OCI-LY7 (cell line): Measurements from ENCODE around the gene FHOD3. TPM values are rescaled to one million over a fixed set of nuclear protein-coding genes. Genes with fewer than 3 reads are reported as not detected.

ENCODE experiments used
- Bru-seq: library from RNA; stranded (reverse); fragments of 400-500 nt; gene quantifications from one replicate; lab custom pipeline; 2021; lab: Mats Ljungman, UMichigan
- BruChase-seq, 2 experiments: library from RNA; stranded (reverse); fragments of 400-500 nt; gene quantifications; one replicate each; lab custom pipeline; 2021; lab: Mats Ljungman, UMichigan
- BruUV-seq: library from RNA; stranded (reverse); fragments of 400-500 nt; replicated peaks from 2 replicates; lab custom pipeline; 2021; lab: Mats Ljungman, UMichigan
- CTCF ChIA-PET: fragments of 300-600 bp; sonication (Branson Sonifier 250); formaldehyde crosslinking; loops from one replicate; lab custom pipeline; 2022; ENCODE audit warnings: antibody characterized with exemption; ENCODE audit not compliant: unreplicated experiment; lab: Charles Lee
- POLR2A ChIA-PET: fragments of 300-600 bp; sonication (Branson Sonifier 250); formaldehyde crosslinking; loops from one replicate; lab custom pipeline; 2022; ENCODE audit warnings: antibody characterized with exemption; lab: Charles Lee
- DNase-seq: peaks from one replicate; pipeline ENCODE4 v3.0.0-alpha.2; 2015; ENCODE audit warnings: low spot score
- H2AFZ ChIP-seq: fragments of 200-600 bp; sonication (generic), shearing (Covaris generic); 2 replicates; pipeline ENCODE4 v1.6.1; 2014; ENCODE audit warnings: mild to moderate bottlenecking, antibody characterized with exemption, low read length, moderate library complexity
- H3K27ac ChIP-seq: fragments of 200-600 bp; sonication (generic); 2 replicates; pipeline ENCODE4 v1.5.1; 2014; ENCODE audit warnings: mixed run types, low read depth, mild to moderate bottlenecking, moderate library complexity, low read length, inconsistent platforms; ENCODE audit not compliant: poor library complexity, severe bottlenecking
- H3K36me3 ChIP-seq: fragments of 200-600 bp; sonication (generic); 2 replicates; pipeline ENCODE4 v1.6.1; 2014; ENCODE audit warnings: mild to moderate bottlenecking, antibody characterized with exemption, low read length, moderate library complexity, mixed read lengths; ENCODE audit not compliant: insufficient read depth
- H3K4me1 ChIP-seq: fragments of 200-600 bp; sonication (generic); 2 replicates; pipeline ENCODE4 v1.5.1; 2014; ENCODE audit warnings: mild to moderate bottlenecking, low read length; ENCODE audit not compliant: insufficient read depth, poor library complexity, severe bottlenecking
- H3K4me2 ChIP-seq: fragments of 200-600 bp; sonication (generic); 2 replicates; pipeline ENCODE4 v1.6.1; 2014; ENCODE audit warnings: mild to moderate bottlenecking, low read length
- H3K4me3 ChIP-seq: fragments of 200-600 bp; sonication (generic); 2 replicates; pipeline ENCODE4 v1.5.1; 2014; ENCODE audit warnings: mild to moderate bottlenecking, low read depth, low read length; ENCODE audit not compliant: poor library complexity, severe bottlenecking
- H3K79me2 ChIP-seq: fragments of 200-600 bp; sonication (generic); 2 replicates; pipeline ENCODE4 v1.6.1; 2016; ENCODE audit warnings: low read depth, mild to moderate bottlenecking, low read length, moderate library complexity, mixed read lengths; ENCODE audit not compliant: insufficient read depth
- H3K9me2 ChIP-seq: fragments of 200-600 bp; sonication (generic); 2 replicates; pipeline ENCODE4 v1.6.1; 2016; ENCODE audit warnings: mild to moderate bottlenecking, low read length, mixed read lengths; ENCODE audit not compliant: insufficient read depth
- H3K9me3 ChIP-seq: fragments of 200-600 bp; sonication (generic); 2 replicates; pipeline ENCODE4 v1.6.1; 2014; ENCODE audit warnings: mild to moderate bottlenecking, mixed run types, low read length, mixed read lengths
- H4K20me1 ChIP-seq: fragments of 200-600 bp; sonication (generic); 2 replicates; pipeline ENCODE4 v1.6.1; 2014; ENCODE audit warnings: mild to moderate bottlenecking, antibody characterized with exemption, low read length, moderate library complexity, mixed read lengths; ENCODE audit not compliant: insufficient read depth
- EZH2phosphoT487 ChIP-seq: fragments of 200-600 bp; sonication (generic); IDR thresholded peaks from 2 replicates; pipeline ENCODE4 v1.6.1; 2018; ENCODE audit warnings: low read depth, borderline replicate concordance, mild to moderate bottlenecking, mixed run types, antibody characterized with exemption, low read length, moderate library complexity, mixed read lengths
- intact Hi-C: fragments of 100-400 bp; cut with micrococcal nuclease; formaldehyde crosslinking; loops from one replicate; pipeline ENCODE4 v1.10.0; 2022; ENCODE audit not compliant: unreplicated experiment
- long read RNA-seq: library from polyadenylated mRNA; stranded (forward); transcript quantifications from one replicate; pipeline ENCODE4 v2.0.0, GENCODE V29; 2022
- total RNA-seq, 2 experiments: library from RNA; depleted of rRNA in 1 of 2; stranded (reverse); fragments of >200 nt in 1 of 2; shearing (Covaris generic) in 1 of 2; gene quantifications; 2 replicates each; pipeline ENCODE4 v1.2.3, GENCODE V29; 2014 to 2022
- TF ChIP-seq, protein P1 (sequence below): fragments of 200-600 bp; sonication (generic); conservative IDR thresholded peaks from 2 replicates; pipeline ENCODE4 v1.5.1; 2014; ENCODE audit warnings: mild to moderate bottlenecking, antibody characterized with exemption, low read length, moderate library complexity, mixed read lengths

FHOD3 gene
- total RNA-seq (2014; rRNA removed; shearing (Covaris generic)) (0.06 and 0.26 TPM in 2 replicates), total RNA-seq (2022) (2.4 and 2.5 TPM in 2 replicates), Bru-seq, nascent RNA (percentile 22 among the genes with signal in this experiment), BruChase-seq, experiment 1, labeled RNA remaining after a 6-hour chase (percentile 19 among the genes with signal in this experiment), BruChase-seq, experiment 2, labeled RNA remaining after a 2-hour chase (percentile 20 among the genes with signal in this experiment)
- long read RNA-seq, partial matches to known transcripts = 4 of 7 reads
- long read RNA-seq, other reads (novel, unspliced or antisense) = 2 of 7 reads

DNA sequence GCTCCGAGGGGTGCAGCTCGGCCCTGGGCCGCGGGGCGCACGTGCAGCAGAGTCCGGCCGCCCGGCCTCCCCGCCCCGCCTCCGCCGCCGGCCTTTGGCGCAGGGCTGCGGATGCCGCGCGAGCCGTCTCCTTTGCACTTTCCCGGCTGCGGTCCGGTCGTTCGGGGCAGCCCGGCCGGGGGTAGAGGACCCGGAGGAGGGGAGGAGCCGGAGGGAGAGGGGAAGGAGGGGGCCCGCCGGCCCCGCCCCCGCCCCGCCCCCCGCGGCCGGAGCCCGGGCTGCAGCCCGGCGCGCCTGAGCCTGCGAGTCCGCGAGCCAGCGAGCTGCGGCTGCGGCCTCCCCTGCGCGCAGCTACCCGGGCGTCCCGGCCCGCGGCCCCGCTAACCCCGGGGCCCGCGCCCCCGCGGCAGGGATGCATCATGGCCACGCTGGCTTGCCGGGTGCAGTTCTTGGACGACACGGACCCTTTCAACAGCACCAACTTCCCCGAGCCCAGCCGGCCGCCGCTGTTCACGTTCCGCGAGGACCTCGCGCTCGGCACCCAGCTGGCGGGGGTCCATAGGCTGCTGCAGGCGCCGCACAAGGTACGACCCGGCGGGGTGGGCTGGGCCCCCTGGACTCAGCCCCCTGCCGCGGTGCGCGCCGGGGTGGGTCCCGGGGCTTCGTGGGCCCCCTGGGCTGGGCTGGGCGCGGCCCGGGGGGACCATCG, at the start of gene FHOD3:
FHOD3 (plus strand) TSS at position 297 of the 709 bp plus-strand sequence; CDS start at position 420, 123 bp downstream.
- Histone ChIP-seq H4K20me1 (no peaks in the 10 kb centered on the region), H3K4me2 (no peak within 1 kb of the TSS; the same call in 1 of the 2 replicates), H3K27ac (no peak within 1 kb of the TSS), H3K9me3 (no peaks in the 10 kb centered on the region), H3K79me2 (no peaks in the 10 kb centered on the region), H3K4me1 (no peaks in the 10 kb centered on the region), H2AFZ (no peak within 1 kb of the TSS), H3K4me3 (no peak within 1 kb of the TSS), H3K36me3 (no peaks in the 10 kb centered on the region), H3K9me2 (no peaks in the 10 kb centered on the region)
- intact Hi-C loops = no loop called here
- BruUV-seq = no TSS peak
- ChIA-PET POLR2A (no interaction called here), CTCF (interaction anchor here (0.6 kb wide), 2 partner anchors 26 to 539 kb away, joined by 3 to 11 read pairs; no protein-coding TSS in a partner anchor)
- TF ChIP-seq, protein P1, sequence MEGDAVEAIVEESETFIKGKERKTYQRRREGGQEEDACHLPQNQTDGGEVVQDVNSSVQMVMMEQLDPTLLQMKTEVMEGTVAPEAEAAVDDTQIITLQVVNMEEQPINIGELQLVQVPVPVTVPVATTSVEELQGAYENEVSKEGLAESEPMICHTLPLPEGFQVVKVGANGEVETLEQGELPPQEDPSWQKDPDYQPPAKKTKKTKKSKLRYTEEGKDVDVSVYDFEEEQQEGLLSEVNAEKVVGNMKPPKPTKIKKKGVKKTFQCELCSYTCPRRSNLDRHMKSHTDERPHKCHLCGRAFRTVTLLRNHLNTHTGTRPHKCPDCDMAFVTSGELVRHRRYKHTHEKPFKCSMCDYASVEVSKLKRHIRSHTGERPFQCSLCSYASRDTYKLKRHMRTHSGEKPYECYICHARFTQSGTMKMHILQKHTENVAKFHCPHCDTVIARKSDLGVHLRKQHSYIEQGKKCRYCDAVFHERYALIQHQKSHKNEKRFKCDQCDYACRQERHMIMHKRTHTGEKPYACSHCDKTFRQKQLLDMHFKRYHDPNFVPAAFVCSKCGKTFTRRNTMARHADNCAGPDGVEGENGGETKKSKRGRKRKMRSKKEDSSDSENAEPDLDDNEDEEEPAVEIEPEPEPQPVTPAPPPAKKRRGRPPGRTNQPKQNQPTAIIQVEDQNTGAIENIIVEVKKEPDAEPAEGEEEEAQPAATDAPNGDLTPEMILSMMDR = no peak
- no peak for TF ChIP-seq EZH2phosphoT487
- DNase-seq = no peak

DNA sequence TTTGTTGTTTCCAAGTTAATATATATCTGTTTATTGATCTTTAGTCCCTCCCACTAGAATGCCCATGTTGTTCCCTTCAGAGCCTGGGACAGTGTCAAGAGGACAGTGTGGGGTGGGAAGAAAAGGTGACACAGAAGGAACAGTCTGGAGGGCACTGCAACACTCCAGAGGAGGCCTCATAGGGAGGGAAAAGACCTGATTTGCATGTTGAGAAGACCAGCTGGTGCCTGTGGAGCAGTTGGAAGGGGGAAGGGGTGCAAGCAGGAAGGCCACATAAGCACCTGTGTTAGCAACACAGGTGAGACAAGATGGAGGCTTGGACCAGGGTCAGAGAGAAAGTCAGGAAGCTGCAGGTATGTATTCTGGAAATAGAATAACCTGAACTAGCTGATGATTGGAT, 48.1 kb upstream of the FHOD3 start:
- no TSS peak for BruUV-seq
- Histone ChIP-seq H3K9me3 (no peaks in the 10 kb centered on the region), H3K79me2 (no peaks in the 10 kb centered on the region), H3K4me2 (no peak overlapping the region), H3K36me3 (no peaks in the 10 kb centered on the region), H3K9me2 (no peaks in the 10 kb centered on the region), H3K27ac (no peak overlapping the region), H2AFZ (no peak overlapping the region), H4K20me1 (no peaks in the 10 kb centered on the region), H3K4me3 (no peak overlapping the region), H3K4me1 (no peaks in the 10 kb centered on the region)
- CTCF ChIA-PET = no interaction called here
- TF ChIP-seq, protein P1 = no peak
- TF ChIP-seq EZH2phosphoT487 = no peak
- intact Hi-C loops = no loop called here
- POLR2A ChIA-PET = no interaction called here
- no peak for DNase-seq

DNA sequence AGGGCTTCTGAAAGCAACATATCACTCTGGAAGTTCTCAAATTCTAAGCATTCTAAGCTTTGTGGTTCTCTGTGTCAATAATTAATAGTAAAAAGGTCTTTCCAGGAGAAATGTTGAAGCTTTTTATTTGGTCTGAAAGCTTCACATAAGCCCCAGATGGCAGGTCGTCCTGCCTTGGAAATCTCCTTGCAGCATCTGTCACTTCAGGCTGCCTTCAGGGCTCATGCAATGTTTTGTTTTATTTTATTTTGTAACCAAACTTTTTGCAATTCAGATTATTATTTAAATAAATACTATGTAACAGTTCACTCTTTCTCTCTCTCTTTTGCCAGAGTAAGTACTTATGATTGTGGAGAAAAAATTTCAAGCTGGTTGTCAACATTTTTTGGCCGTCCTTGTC, 46.7 kb upstream of the FHOD3 start:
- no peaks in the 10 kb centered on the region for H3K36me3 ChIP-seq
- H3K4me2 ChIP-seq = no peak overlapping the region
- H3K4me3 ChIP-seq = no peak overlapping the region
- H3K4me1 ChIP-seq = no peaks in the 10 kb centered on the region
- no peak overlapping the region for H2AFZ ChIP-seq
- intact Hi-C loops = no loop called here
- CTCF ChIA-PET = no interaction called here
- no peaks in the 10 kb centered on the region for H3K79me2 ChIP-seq
- H3K9me2 ChIP-seq = no peaks in the 10 kb centered on the region
- H3K27ac ChIP-seq = no peak overlapping the region
- no peaks in the 10 kb centered on the region for H4K20me1 ChIP-seq
- no TSS peak for BruUV-seq
- POLR2A ChIA-PET = no interaction called here
- DNase-seq = no peak
- H3K9me3 ChIP-seq = no peaks in the 10 kb centered on the region
- TF ChIP-seq, protein P1 = no peak
- no peak for TF ChIP-seq EZH2phosphoT487
